ENCODE data around the gene CAVIN3. TPM values are rescaled to one million over a fixed set of nuclear protein-coding genes. Genes with fewer than 3 reads are reported as not detected.

Gene CAVIN3
- total RNA-seq, 8 experiments from 2014 or later: 0.16 to 20.7 (median 0.84) TPM

Other genes starting within 250 kb of the CAVIN3 start
- under 1 TPM in 1 of 8 experiments, not detected in 7; 0.18 TPM for gene OR56B4, start 212.8 kb downstream of the CAVIN3 start, total RNA-seq
- under 1 TPM in 2 of 8 experiments, not detected in 6; 0.18 to 0.81 TPM for gene OR52B2, start 150.2 kb downstream of the CAVIN3 start, total RNA-seq
- under 1 TPM in 4 of 8 experiments, not detected in 4; 0.16 to 0.71 (median 0.36) TPM for gene OR52W1, start 121.3 kb downstream of the CAVIN3 start, total RNA-seq
- 1 to 10 TPM in 2 of 8 experiments, under 1 TPM in 5, not detected in 1; 0.50 to 1.3 (median 0.81) TPM for gene C11orf42, start 114.9 kb downstream of the CAVIN3 start, total RNA-seq
- gene FHIP1B, start 85.9 kb downstream of the CAVIN3 start, total RNA-seq: 10 to 100 TPM; 12.4 to 40.6 (median 25.9) TPM
- 1 to 10 TPM in 1 of 8 experiments, under 1 TPM in 5, not detected in 2; 0.14 to 1.1 (median 0.62) TPM for gene CNGA4, start 81.4 kb downstream of the CAVIN3 start, total RNA-seq
- gene CCKBR, start 60.7 kb downstream of the CAVIN3 start, total RNA-seq: 1 to 10 TPM in 4 of 8 experiments, under 1 TPM in 4; 0.27 to 2.4 (median 1.1) TPM
- 10 to 100 TPM; 14.4 to 75.1 (median 21.0) TPM for gene SMPD1, start 70.0 kb upstream of the CAVIN3 start, total RNA-seq
- gene APBB1, start 98.6 kb upstream of the CAVIN3 start, total RNA-seq: 100 to 1,000 TPM in 2 of 8 experiments, 10 to 100 TPM in 6; 21.1 to 131 (median 93.3) TPM
- gene HPX, start 120.5 kb upstream of the CAVIN3 start, total RNA-seq: 1 to 10 TPM in 6 of 8 experiments, under 1 TPM in 2; 0.45 to 6.3 (median 1.2) TPM
- gene TRIM3, start 153.4 kb upstream of the CAVIN3 start, total RNA-seq: 10 to 100 TPM in 6 of 8 experiments, 1 to 10 TPM in 2; 5.8 to 30.3 (median 19.5) TPM
- gene ARFIP2, start 160.8 kb upstream of the CAVIN3 start, total RNA-seq: 10 to 100 TPM; 36.8 to 63.4 (median 57.2) TPM
- 10 to 100 TPM; 18.4 to 46.1 (median 31.6) TPM for gene TIMM10B, start 161.0 kb upstream of the CAVIN3 start, total RNA-seq
- 10 to 100 TPM in 4 of 8 experiments, 1 to 10 TPM in 4; 4.5 to 23.6 (median 10.0) TPM for gene DNHD1, start 176.8 kb upstream of the CAVIN3 start, total RNA-seq

Measured in motor neuron (in vitro differentiated cells).